NB4 (cell line): ENCODE results near the gene KIAA1328.

Source experiments
- DNase-seq: peaks from one replicate; pipeline ENCODE4 v3.0.0; 2010; ENCODE audit warnings: low read depth
- H3K4me3 ChIP-seq: one replicate; pipeline ENCODE4 v1.5.1; 2011; ENCODE audit warnings: mild to moderate bottlenecking, low read depth, low read length, moderate library complexity
- CTCF ChIP-seq: IDR thresholded peaks from one replicate; pipeline ENCODE4 v1.5.1; 2012; ENCODE audit warnings: low read depth, low read length
- MAX ChIP-seq: IDR thresholded peaks from 2 replicates; pipeline ENCODE4 v1.6.1; 2011; ENCODE audit warnings: low read depth, low read length
- MYC ChIP-seq: IDR thresholded peaks from 2 replicates; pipeline ENCODE4 v1.6.1; 2011; ENCODE audit warnings: low read depth, low read length
- POLR2A ChIP-seq: IDR thresholded peaks from 2 replicates; pipeline ENCODE4 v1.6.1; 2011; ENCODE audit warnings: mild to moderate bottlenecking; ENCODE audit not compliant: insufficient read length; ENCODE audit errors: extremely low read depth

Gene KIAA1328

GRCh38 chr18:36843199-36843598 lies 14.3 kb downstream of the KIAA1328 start:
- H3K4me3 ChIP-seq, result no peak overlapping the region
- TF ChIP-seq MAX (no peak), MYC (no peak), POLR2A (no peak), CTCF (no peak)
- no peak for DNase-seq

GRCh38 chr18:36843784-36844183 lies 14.9 kb downstream of the KIAA1328 start:
- H3K4me3 ChIP-seq, result no peak overlapping the region
- no peak for DNase-seq
- TF ChIP-seq MAX (no peak), CTCF (no peak), MYC (no peak), POLR2A (no peak)

- no peak for TF ChIP-seq MAX
- no peak for TF ChIP-seq MYC
- TF ChIP-seq POLR2A, result no peak
- TF ChIP-seq CTCF, result no peak
- no peak overlapping the region for H3K4me3 ChIP-seq
- no peak for DNase-seq
Measured at GRCh38 chr18:36848609-36849008, 19.7 kb downstream of the KIAA1328 start.

GRCh38 chr18:36849288-36850006 lies 20.5 kb downstream of the KIAA1328 start:
- no peak for TF ChIP-seq POLR2A
- no peak for TF ChIP-seq MAX
- TF ChIP-seq CTCF, result no peak
- no peak for TF ChIP-seq MYC
- no peak for DNase-seq
- no peak overlapping the region for H3K4me3 ChIP-seq

GRCh38 chr18:36850527-36851201 lies 21.7 kb downstream of the KIAA1328 start:
- no peak overlapping the region for H3K4me3 ChIP-seq
- DNase-seq, result peak; percentile 6
- no peak for TF ChIP-seq POLR2A

GRCh38 chr18:36851202-36851590 lies 22.3 kb downstream of the KIAA1328 start:
- no peak for TF ChIP-seq MAX
- TF ChIP-seq CTCF, result no peak
- no peak for TF ChIP-seq MYC
- no peak for TF ChIP-seq POLR2A
- no peak overlapping the region for H3K4me3 ChIP-seq
- DNase-seq, result no peak
